Measurements from ENCODE around the gene HYCC2. TPM values are rescaled to one million over a fixed set of nuclear protein-coding genes. Genes with fewer than 3 reads are reported as not detected.
A peak's percentile ranks its signal among the peaks of the same experiment; 100 is the strongest.
"Not testable (repeated sequence)": the region's sequence is repeated elsewhere in the genome, so short reads cannot be mapped to it uniquely, and the experiment has no call there.

Gene HYCC2
- total RNA-seq: 10 to 100 TPM; 13.6 to 20.2 (median 18.7) TPM
- polyA plus RNA-seq: 10 to 100 TPM in 1 of 3 donors, 1 to 10 TPM in 2; 4.8 to 10.9 (median 7.8) TPM

DNA sequence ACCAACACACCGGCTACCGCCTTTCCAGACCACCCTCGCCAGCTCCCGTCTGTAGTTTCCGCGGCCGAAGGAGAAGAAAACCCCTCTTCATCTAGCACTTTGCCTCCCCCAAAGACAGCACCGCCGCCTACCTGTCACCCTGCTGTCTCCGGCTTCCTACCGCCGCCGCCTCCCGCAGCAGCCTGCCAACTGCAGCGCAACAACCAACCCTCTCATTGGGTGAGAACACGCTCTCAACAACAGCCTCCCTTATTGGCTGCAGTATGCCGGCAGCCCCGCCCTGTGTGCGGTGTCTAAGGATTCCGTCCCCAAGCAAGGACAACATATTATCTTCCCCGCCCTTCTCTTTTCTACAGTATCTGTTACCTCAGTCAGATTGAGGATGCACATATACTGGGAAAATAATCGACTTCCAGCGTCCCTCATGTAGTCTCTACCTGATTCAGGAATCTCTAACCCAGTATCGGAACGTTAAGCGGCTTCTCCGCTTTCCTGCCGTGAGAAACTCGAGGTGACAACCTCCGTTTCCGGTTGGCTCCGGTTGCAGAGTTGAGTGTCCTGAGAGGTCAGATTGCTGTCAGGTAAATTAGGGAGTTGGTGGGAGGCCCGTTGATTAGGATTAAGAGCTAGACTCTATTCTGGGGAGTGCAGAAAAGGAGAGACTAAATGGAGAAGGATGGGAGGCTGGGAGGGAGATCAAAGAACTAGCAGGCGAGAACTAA is at the start of gene HYCC2, which contains the start of gene NDUFB3:
TSS of gene HYCC2 (minus strand) at position 193 of the 722 bp plus-strand sequence. CDS start 47,662 bp downstream, outside the sequence.
TSS of gene NDUFB3 (plus strand) at position 523 of the 722 bp plus-strand sequence. CDS start 6,882 bp downstream, outside the sequence.
- Histone ChIP-seq H3K4me3 (peak within 1 kb of the TSS; percentile 84 to 99 (median 93)), H3K36me3 (no peaks in the 10 kb centered on the region), H3K27ac (peak within 1 kb of the TSS; percentile 87 to 90 (median 88)), H3K27me3 (no peaks in the 10 kb centered on the region), H3K4me1 (peaks cover 0 to 61% (median 48%) of the 10 kb centered on the region in 4 donors), H3K9me3 (no peaks in the 10 kb centered on the region)
- DNase-seq: peak; percentile 96
- WGBS, 2 donors: 0% methylated on average over 34 of the region's 34 CpGs
- TF ChIP-seq CTCF (IDR thresholded peaks at IDR 0.05): peak in 1 of 4 experiments; percentile 10
- no peak for TF ChIP-seq EP300 (IDR thresholded peaks at IDR 0.05)
- peak; percentile 73 to 83 for TF ChIP-seq POLR2A (IDR thresholded peaks at IDR 0.05)
- peak; percentile 85 to 95 (median 92) for TF ChIP-seq POLR2AphosphoS5 (IDR thresholded peaks at IDR 0.05)
- intact Hi-C loops (cut with DNase I): loop anchor here (2.0 to 5.0 kb wide), 7 partner anchors 45 to 359 kb away; partner anchors contain the start of genes BZW1, CFLAR, NIF3L1 and ORC2

DNA sequence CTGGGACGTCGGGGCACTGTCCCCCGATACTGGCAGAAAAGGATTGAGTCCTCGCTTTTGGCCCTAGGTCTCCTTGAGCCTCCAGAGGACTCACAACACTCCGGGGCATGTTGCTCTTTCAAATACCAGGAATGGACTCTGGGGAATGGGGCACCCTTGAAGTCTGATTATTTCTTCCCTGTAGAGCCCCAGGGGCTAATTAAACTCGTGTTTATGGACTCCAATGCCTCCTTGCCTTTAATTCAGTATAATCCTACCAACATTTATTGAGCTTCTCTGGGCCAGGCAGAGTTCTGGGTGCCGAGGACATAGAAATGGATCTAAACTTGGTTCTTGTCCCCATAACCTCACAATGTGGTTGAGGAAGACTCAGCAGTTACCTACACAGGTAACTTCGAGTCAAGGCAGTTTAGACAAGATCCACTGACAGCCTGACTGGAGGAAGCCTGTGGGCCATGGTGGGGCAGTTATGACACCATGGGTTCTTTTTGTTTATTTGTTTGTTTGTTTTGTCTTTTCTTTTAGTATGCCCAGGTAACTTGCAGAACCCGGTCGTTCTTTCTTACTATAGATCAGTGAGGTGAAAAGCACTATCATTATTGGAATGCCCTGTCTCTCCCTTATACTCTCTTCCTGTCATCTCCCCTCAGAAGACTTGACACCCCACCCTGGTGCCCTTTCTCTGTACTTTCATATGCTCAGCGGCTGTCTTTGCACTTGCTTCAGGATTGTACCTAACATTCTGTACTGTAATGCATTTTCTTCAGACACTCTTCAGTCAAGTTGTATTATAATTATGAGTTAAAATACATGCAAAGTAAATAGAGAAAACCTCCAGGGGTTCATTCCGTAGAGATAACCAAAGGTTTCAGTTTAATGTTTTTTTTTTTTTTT is 47.7 kb upstream of the HYCC2 start:
- intact Hi-C loops (cut with DNase I): loop anchor here (2.0 to 5.0 kb wide), 2 partner anchors 38 to 156 kb away; partner anchors contain the start of gene ORC2
- no peak for TF ChIP-seq POLR2A (IDR thresholded peaks at IDR 0.05)
- no peak for TF ChIP-seq CTCF (IDR thresholded peaks at IDR 0.05)
- no peak for TF ChIP-seq POLR2AphosphoS5 (IDR thresholded peaks at IDR 0.05)
- TF ChIP-seq EP300 (IDR thresholded peaks at IDR 0.05): no peak
- H3K4me3 ChIP-seq: peak overlapping the region; percentile 80 to 91 (median 85)
- WGBS, 2 donors: 13 to 14% methylated on average over 12 of the region's 12 CpGs
- no peaks in the 10 kb centered on the region for H3K9me3 ChIP-seq
- no peak for DNase-seq
- no peaks in the 10 kb centered on the region for H3K27me3 ChIP-seq
- peaks cover 0 to 6% (median 0%) of the 10 kb centered on the region in 4 donors for H3K36me3 ChIP-seq
- H3K4me1 ChIP-seq: peaks cover 0 to 59% (median 37%) of the 10 kb centered on the region in 4 donors
- peak overlapping the region; percentile 98 to 99 (median 98) for H3K27ac ChIP-seq

DNA sequence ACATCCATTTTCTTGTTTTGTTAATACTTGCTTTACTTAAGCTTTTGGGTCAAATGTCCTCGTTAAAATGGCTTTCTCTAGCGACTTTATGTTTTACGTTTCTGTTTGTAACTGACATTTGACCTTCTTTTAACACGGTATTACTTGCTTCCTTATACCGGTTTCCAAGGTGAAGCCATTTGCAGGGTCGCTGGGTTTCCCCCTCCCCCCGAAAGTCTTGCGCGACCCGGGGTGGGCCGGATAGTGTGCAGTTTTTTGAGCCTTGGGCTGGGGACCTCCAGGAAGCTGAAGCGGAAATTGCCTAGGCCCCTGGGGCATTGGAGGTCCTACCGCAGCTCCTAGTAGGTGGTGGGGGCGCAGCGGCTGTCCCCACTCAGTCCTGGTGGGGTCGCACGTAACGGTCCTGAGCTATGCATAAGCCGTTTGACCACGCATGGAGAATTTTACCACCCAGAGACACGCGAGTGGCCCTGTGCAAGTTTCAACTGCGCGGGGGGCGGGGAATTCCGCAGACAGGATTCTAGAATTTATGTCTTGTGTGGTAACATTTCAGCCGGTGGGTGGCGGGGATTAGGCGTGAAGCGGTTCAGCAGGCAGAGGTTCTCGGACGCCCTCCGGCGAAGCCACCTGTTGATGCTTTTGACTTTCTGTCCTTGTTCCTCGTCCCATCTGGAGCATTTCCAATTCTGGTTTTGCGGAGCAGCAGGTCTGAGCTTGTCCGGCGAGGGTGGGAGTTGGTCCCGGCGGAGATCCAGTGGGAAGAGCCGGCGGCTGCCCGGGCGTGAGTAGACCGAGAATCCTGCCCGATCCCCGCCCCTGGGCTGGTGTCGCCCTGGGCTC is 46.9 kb upstream of the HYCC2 start:
- DNase-seq: peak; percentile 93
- Histone ChIP-seq H3K4me3 (peak overlapping the region; percentile 80 to 91 (median 85)), H3K9me3 (no peaks in the 10 kb centered on the region), H3K36me3 (peaks cover 0 to 1% (median 0%) of the 10 kb centered on the region in 4 donors), H3K27ac (peak overlapping the region; percentile 98 to 99 (median 98)), H3K27me3 (no peaks in the 10 kb centered on the region), H3K4me1 (peaks cover 0 to 50% (median 29%) of the 10 kb centered on the region in 4 donors)
- 0 to 1% methylated on average over 48 of the region's 48 CpGs for WGBS, 2 donors
- TF ChIP-seq POLR2AphosphoS5 (IDR thresholded peaks at IDR 0.05) (peak; percentile 43 to 74 (median 66)), EP300 (IDR thresholded peaks at IDR 0.05) (no peak), CTCF (IDR thresholded peaks at IDR 0.05) (peak; percentile 30 to 54 (median 47)), POLR2A (IDR thresholded peaks at IDR 0.05) (peak in 1 of 2 donors; percentile 44)
- intact Hi-C loops (cut with DNase I): loop anchor here (2.0 to 5.0 kb wide), 2 partner anchors 39 to 156 kb away; partner anchors contain the start of gene ORC2

- 2 to 24% methylated on average over 13 of the region's 13 CpGs for WGBS, 2 donors
- H3K4me1 ChIP-seq: peaks cover 0 to 44% (median 25%) of the 10 kb centered on the region in 4 donors
Observed at GRCh38 chr2:201117735-201118094, 46.2 kb upstream of the HYCC2 start.

More at GRCh38 chr2:201117735-201118094, 46.2 kb upstream of the HYCC2 start:
- H3K27ac ChIP-seq: peak overlapping the region; percentile 98 to 99 (median 98)
- H3K36me3 ChIP-seq, H3K27me3 ChIP-seq, H3K9me3 ChIP-seq, DNase-seq: not testable (repeated sequence)
- H3K4me3 ChIP-seq: peak overlapping the region; percentile 80 to 91 (median 85)
- intact Hi-C loops (cut with DNase I): loop anchor here (2.0 to 5.0 kb wide), 3 partner anchors 40 to 155 kb away; partner anchors contain the start of genes NDUFB3 and ORC2

Measured in sigmoid colon (tissue), 7 donors.